ENCODE data around the gene ZNF92. TPM values are rescaled to one million over a fixed set of nuclear protein-coding genes. Genes with fewer than 3 reads are reported as not detected.
"Not testable (repeated sequence)": the region's sequence is repeated elsewhere in the genome, so short reads cannot be mapped to it uniquely, and the experiment has no call there.

The ZNF92 gene
- total RNA-seq, 1 donor from 2014 or later: 5.7 TPM

DNA sequence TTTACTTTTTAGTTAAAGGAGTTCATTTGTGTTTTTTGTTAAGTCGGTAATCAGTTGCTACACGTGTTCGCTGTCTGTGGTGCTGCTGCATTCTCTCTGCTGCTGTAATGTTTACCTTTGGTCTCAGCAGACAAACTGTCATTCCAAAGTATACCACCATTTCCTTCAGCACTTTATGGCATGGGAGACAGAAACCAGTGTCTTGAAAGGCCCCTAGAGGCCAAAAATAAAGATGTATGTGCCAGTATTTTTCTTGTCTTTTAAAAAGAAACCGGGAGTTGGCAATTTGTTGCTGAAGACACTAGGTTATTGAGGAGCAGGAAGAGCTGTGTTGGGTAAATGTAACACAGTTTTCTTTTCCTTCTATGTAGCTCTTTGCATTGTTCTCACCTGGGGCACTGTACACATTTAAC lies 24.1 kb downstream of the ZNF92 start:
- TF ChIP-seq, protein P1, sequence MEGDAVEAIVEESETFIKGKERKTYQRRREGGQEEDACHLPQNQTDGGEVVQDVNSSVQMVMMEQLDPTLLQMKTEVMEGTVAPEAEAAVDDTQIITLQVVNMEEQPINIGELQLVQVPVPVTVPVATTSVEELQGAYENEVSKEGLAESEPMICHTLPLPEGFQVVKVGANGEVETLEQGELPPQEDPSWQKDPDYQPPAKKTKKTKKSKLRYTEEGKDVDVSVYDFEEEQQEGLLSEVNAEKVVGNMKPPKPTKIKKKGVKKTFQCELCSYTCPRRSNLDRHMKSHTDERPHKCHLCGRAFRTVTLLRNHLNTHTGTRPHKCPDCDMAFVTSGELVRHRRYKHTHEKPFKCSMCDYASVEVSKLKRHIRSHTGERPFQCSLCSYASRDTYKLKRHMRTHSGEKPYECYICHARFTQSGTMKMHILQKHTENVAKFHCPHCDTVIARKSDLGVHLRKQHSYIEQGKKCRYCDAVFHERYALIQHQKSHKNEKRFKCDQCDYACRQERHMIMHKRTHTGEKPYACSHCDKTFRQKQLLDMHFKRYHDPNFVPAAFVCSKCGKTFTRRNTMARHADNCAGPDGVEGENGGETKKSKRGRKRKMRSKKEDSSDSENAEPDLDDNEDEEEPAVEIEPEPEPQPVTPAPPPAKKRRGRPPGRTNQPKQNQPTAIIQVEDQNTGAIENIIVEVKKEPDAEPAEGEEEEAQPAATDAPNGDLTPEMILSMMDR (IDR thresholded peaks at IDR 0.05): no peak
- Mint-ChIP-seq H3K36me3 (ENCODE audit: unreplicated experiment) (peaks cover 43% of the 10 kb centered on the region), H3K9me3 (ENCODE audit: unreplicated experiment) (peaks cover 24% of the 10 kb centered on the region), H3K4me1 (ENCODE audit: unreplicated experiment) (peaks cover 5% of the 10 kb centered on the region), H3K27ac (ENCODE audit: unreplicated experiment) (peak overlapping the region; percentile 18), H3K4me3 (ENCODE audit: unreplicated experiment) (no peak overlapping the region), H3K27me3 (ENCODE audit: unreplicated experiment) (no peaks in the 10 kb centered on the region)
- no peak for DNase-seq (ENCODE audit: extremely low spot score, unreplicated experiment)

DNA sequence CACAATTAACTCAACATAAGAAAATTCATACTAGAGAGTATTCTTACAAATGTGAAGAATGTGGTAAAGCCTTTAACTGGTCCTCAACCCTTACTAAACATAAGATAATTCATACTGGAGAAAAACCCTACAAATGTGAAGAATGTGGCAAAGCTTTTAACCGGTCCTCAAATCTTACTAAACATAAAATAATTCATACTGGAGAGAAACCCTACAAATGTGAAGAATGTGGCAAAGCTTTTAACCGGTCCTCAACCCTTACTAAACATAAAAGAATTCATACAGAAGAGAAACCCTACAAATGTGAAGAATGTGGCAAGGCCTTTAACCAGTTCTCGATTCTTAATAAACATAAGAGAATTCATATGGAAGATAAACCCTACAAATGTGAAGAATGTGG lies 25.0 kb downstream of the ZNF92 start:
- not testable (repeated sequence) for DNase-seq (ENCODE audit: extremely low spot score, unreplicated experiment); H3K4me1 Mint-ChIP-seq (ENCODE audit: unreplicated experiment); H3K4me3 Mint-ChIP-seq (ENCODE audit: unreplicated experiment); H3K27ac Mint-ChIP-seq (ENCODE audit: unreplicated experiment); H3K27me3 Mint-ChIP-seq (ENCODE audit: unreplicated experiment)
- Mint-ChIP-seq H3K9me3 (ENCODE audit: unreplicated experiment) (peaks cover 30% of the 10 kb centered on the region), H3K36me3 (ENCODE audit: unreplicated experiment) (peaks cover 46% of the 10 kb centered on the region)

DNA sequence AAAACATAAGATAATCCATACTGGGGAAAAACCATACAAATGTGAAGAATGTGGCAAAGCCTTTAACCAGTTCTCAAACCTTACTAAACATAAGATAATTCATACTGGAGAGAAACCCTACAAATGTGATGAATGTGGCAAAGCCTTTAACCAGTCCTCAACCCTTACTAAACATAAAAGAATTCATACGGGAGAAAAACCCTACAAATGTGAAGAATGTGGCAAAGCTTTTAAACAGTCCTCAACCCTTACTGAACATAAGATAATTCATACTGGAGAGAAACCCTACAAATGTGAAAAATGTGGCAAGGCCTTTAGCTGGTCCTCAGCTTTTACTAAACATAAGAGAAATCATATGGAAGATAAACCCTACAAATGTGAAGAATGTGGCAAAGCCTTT lies 25.4 kb downstream of the ZNF92 start:
- H3K4me1 Mint-ChIP-seq (ENCODE audit: unreplicated experiment); H3K27ac Mint-ChIP-seq (ENCODE audit: unreplicated experiment); H3K27me3 Mint-ChIP-seq (ENCODE audit: unreplicated experiment); DNase-seq (ENCODE audit: extremely low spot score, unreplicated experiment); H3K4me3 Mint-ChIP-seq (ENCODE audit: unreplicated experiment): not testable (repeated sequence)
- H3K9me3 Mint-ChIP-seq (ENCODE audit: unreplicated experiment): peaks cover 34% of the 10 kb centered on the region
- peaks cover 46% of the 10 kb centered on the region for H3K36me3 Mint-ChIP-seq (ENCODE audit: unreplicated experiment)

DNA sequence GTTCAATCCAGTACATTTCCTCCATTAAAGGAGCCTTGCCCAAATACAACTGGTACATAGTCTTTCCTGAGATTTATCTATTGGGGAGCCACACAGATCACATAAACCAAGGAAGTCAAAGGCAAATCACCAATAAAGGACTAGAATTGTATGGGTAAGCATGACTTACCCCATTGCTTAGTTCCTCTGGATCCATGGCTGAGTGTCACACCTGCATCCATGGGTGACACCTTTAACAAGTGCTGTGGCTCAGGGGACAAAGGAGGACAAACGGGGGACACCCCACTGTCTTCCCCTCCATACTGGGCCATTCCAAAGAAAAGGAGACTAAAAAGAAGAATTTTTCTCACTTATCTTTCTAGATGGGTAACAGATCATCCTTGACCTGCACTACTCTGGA lies 30.4 kb downstream of the ZNF92 start:
- peaks cover 49% of the 10 kb centered on the region for H3K9me3 Mint-ChIP-seq (ENCODE audit: unreplicated experiment)

DNA sequence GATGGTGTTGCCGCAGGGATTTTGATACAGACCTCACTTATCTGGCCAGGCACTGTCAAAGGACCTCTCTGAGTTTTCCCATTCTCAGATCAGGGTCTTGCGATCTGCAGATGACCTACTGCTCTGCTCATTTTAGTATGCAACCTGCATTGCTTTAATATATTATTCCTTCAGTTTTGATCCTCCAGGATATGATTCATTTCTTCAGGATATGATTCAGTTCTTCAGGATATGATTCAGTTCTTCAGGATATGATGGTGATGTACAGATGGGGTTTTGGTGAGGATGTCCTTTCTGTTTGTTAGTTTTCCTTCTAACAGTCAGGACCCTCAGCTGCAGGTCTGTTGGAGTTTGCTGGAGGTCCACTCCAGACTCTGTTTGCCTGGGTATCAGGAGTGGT lies 33.1 kb downstream of the ZNF92 start:
- not testable (repeated sequence) for H3K27ac Mint-ChIP-seq (ENCODE audit: unreplicated experiment); H3K4me1 Mint-ChIP-seq (ENCODE audit: unreplicated experiment); DNase-seq (ENCODE audit: extremely low spot score, unreplicated experiment); H3K27me3 Mint-ChIP-seq (ENCODE audit: unreplicated experiment); H3K4me3 Mint-ChIP-seq (ENCODE audit: unreplicated experiment)
- Mint-ChIP-seq H3K9me3 (ENCODE audit: unreplicated experiment) (peaks cover 37% of the 10 kb centered on the region), H3K36me3 (ENCODE audit: unreplicated experiment) (peaks cover 10% of the 10 kb centered on the region)

More for the DNA sequence above, 30.4 kb downstream of the ZNF92 start:
- no peak overlapping the region for H3K4me3 Mint-ChIP-seq (ENCODE audit: unreplicated experiment)
- H3K36me3 Mint-ChIP-seq (ENCODE audit: unreplicated experiment): peaks cover 27% of the 10 kb centered on the region
- H3K4me1 Mint-ChIP-seq (ENCODE audit: unreplicated experiment): no peaks in the 10 kb centered on the region
- H3K27ac Mint-ChIP-seq (ENCODE audit: unreplicated experiment): no peak overlapping the region
- no peak for DNase-seq (ENCODE audit: extremely low spot score, unreplicated experiment)
- H3K27me3 Mint-ChIP-seq (ENCODE audit: unreplicated experiment): no peaks in the 10 kb centered on the region
- TF ChIP-seq, protein P1 (IDR thresholded peaks at IDR 0.05): no peak

DNA sequence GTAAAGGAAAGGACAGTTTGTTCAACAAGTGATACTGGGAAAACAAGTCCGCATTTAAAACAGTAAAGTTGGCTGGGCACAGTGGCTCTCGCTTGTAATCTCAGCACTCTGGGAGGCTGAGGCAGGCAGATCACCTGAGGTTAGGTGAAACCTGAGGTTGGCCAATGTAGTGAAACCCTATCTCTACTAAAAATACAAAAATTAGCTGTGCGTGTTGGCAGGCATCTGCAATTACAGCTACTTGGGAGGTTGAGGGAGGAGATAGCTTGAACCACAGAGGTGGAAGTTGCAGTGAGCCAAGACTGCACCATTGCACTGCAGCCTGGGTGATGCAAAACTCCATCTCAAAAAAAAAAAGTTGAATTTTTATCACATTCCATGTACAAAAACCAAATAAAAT lies 35.7 kb downstream of the ZNF92 start:
- H3K27ac Mint-ChIP-seq (ENCODE audit: unreplicated experiment): no peak overlapping the region
- no peaks in the 10 kb centered on the region for H3K27me3 Mint-ChIP-seq (ENCODE audit: unreplicated experiment)
- H3K36me3 Mint-ChIP-seq (ENCODE audit: unreplicated experiment): peaks cover 4% of the 10 kb centered on the region
- TF ChIP-seq, protein P1 (IDR thresholded peaks at IDR 0.05): no peak
- peaks cover 23% of the 10 kb centered on the region for H3K9me3 Mint-ChIP-seq (ENCODE audit: unreplicated experiment)
- no peak for DNase-seq (ENCODE audit: extremely low spot score, unreplicated experiment)
- no peaks in the 10 kb centered on the region for H3K4me1 Mint-ChIP-seq (ENCODE audit: unreplicated experiment)
- H3K4me3 Mint-ChIP-seq (ENCODE audit: unreplicated experiment): no peak overlapping the region

DNA sequence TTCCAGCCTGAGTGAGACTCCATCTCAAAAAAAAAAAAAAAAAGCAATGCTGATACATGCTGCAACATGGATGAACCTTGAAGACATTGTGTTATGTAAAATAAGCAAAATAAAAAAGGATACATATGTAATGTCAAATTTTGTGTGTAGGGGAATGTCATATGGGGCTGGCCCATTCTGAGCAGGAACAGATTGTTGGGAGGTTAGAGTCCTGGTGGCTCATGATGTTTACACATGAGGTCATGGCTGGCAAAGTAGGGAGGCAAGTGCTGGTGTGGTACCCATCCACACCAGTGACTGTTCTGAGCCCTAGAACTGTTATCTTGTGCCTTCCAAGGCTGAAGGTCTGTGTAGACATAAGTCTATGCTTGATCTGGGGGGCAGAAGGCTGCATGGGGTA lies 37.6 kb downstream of the ZNF92 start:
- no peaks in the 10 kb centered on the region for H3K36me3 Mint-ChIP-seq (ENCODE audit: unreplicated experiment)
- no peak for DNase-seq (ENCODE audit: extremely low spot score, unreplicated experiment)
- H3K27ac Mint-ChIP-seq (ENCODE audit: unreplicated experiment): no peak overlapping the region
- TF ChIP-seq, protein P1 (IDR thresholded peaks at IDR 0.05): no peak
- no peaks in the 10 kb centered on the region for H3K27me3 Mint-ChIP-seq (ENCODE audit: unreplicated experiment)
- peaks cover 13% of the 10 kb centered on the region for H3K9me3 Mint-ChIP-seq (ENCODE audit: unreplicated experiment)
- no peak overlapping the region for H3K4me3 Mint-ChIP-seq (ENCODE audit: unreplicated experiment)
- H3K4me1 Mint-ChIP-seq (ENCODE audit: unreplicated experiment): no peaks in the 10 kb centered on the region

All from osteocyte (in vitro differentiated cells).